HCT116 (cell line): ENCODE results near the gene TEX26. TPM values are rescaled to one million over a fixed set of nuclear protein-coding genes. Genes with fewer than 3 reads are reported as not detected.

Experiments
- ATAC-seq: fragments of 200-7000 bp; cut with Tn5 transposase; 2 replicates; pipeline ENCODE4 v1.9.1; 2020; ENCODE audit warnings: mild to moderate bottlenecking, moderate library complexity
- BruUV-seq: library from RNA; stranded (reverse); fragments of 400-500 nt; replicated peaks from 2 replicates; lab custom pipeline; 2021; lab: Mats Ljungman, UMichigan
- CTCF ChIA-PET: fragments of 300-600 bp; sonication (Branson Sonifier 250); formaldehyde crosslinking; loops from one replicate; lab custom pipeline; 2021; ENCODE audit warnings: antibody characterized with exemption; lab: Charles Lee
- POLR2A ChIA-PET: fragments of 300-600, 350-600 bp; sonication (Branson Sonifier 250); formaldehyde crosslinking; loops from one replicate; lab custom pipeline; 2021; ENCODE audit warnings: antibody characterized with exemption; lab: Charles Lee
- RAD21 ChIA-PET, 2 experiments: fragments of 300-600 bp; sonication (Branson Sonifier 250); formaldehyde crosslinking; loops; one replicate each; lab custom pipeline; 2023; ENCODE audit warnings: low total read pairs in 2 of 2; ENCODE audit not compliant: uncharacterized antibody in 2 of 2, unreplicated experiment in 2 of 2, low non-redundant PET in 1 of 2; lab: Charles Lee
- DNase-seq: peaks from one replicate; pipeline ENCODE4 v3.0.0-alpha.2; 2010; ENCODE audit warnings: low read depth, low spot score
- H2AFZ ChIP-seq: fragments of 200-600 bp; shearing (Covaris generic), sonication (generic); 2 replicates; pipeline ENCODE4 v1.6.1; 2017; ENCODE audit warnings: low read depth, mixed run types, mixed read lengths, antibody characterized with exemption, low read length; ENCODE audit not compliant: poor library complexity, severe bottlenecking
- H3K27ac ChIP-seq: 2 replicates; pipeline ENCODE4 v1.5.1; 2012; ENCODE audit warnings: low read depth, low read length
- H3K27me3 ChIP-seq: fragments of 200-600 bp; sonication (generic); 2 replicates; pipeline ENCODE4 v1.6.1; 2016; ENCODE audit warnings: mixed run types, low read length, mixed read lengths; ENCODE audit not compliant: insufficient read depth
- H3K36me3 ChIP-seq, 2 experiments: fragments of 200-500 bp in 1 of 2; fragments of 200-600 bp in 1 of 2; sonication (Bioruptor generic) in 1 of 2; sonication (generic) in 1 of 2; 2 replicates each; pipeline versions ENCODE4 v1.5.1 to v1.6.1; 2014 to 2016; ENCODE audit warnings: low read length in 2 of 2, inconsistent platforms in 1 of 2, mixed read lengths in 1 of 2, mixed run types in 1 of 2; ENCODE audit not compliant: insufficient read depth in 2 of 2, control insufficient read depth in 1 of 2
- H3K4me1 ChIP-seq, 2 experiments: fragments of 200-600 bp in 1 of 2; sonication (generic) in 1 of 2; 2 replicates each; pipeline versions ENCODE4 v1.5.1 to v1.6.1; 2012 to 2017; ENCODE audit warnings: low read length in 2 of 2, inconsistent platforms in 1 of 2, mild to moderate bottlenecking in 1 of 2, mixed read lengths in 1 of 2, mixed run types in 1 of 2, moderate library complexity in 1 of 2; ENCODE audit not compliant: insufficient read depth in 2 of 2, control insufficient read depth in 1 of 2
- H3K4me2 ChIP-seq: fragments of 200-600 bp; sonication (generic); 2 replicates; pipeline ENCODE4 v1.6.1; 2017; ENCODE audit warnings: mixed run types, low read length, mixed read lengths
- H3K4me3 ChIP-seq, 2 experiments: fragments of 200-600 bp in 1 of 2; sonication (generic) in 1 of 2; replicated peaks in 1 of 2; 2 replicates each; pipeline ENCODE4 v1.5.1; 2011 to 2016; ENCODE audit warnings: low read length in 2 of 2, control low read depth in 1 of 2, low read depth in 1 of 2, mild to moderate bottlenecking in 1 of 2, mixed read lengths in 1 of 2, mixed run types in 1 of 2
- H3K79me2 ChIP-seq: fragments of 200-600 bp; sonication (generic); 2 replicates; pipeline ENCODE4 v1.6.1; 2017; ENCODE audit warnings: mild to moderate bottlenecking, mixed run types, low read length, moderate library complexity, mixed read lengths; ENCODE audit not compliant: insufficient read depth
- H3K9ac ChIP-seq: fragments of 200-600 bp; sonication (generic); 2 replicates; pipeline ENCODE4 v1.6.1; 2016; ENCODE audit warnings: low read length, mixed read lengths
- H3K9me2 ChIP-seq: fragments of 200-600 bp; sonication (generic), shearing (Covaris generic); 2 replicates; pipeline ENCODE4 v1.6.1; 2017; ENCODE audit warnings: mixed run types, mild to moderate bottlenecking, moderate library complexity; ENCODE audit not compliant: insufficient read depth
- H3K9me3 ChIP-seq, 2 experiments: fragments of 200-500 bp in 1 of 2; fragments of 200-600 bp in 1 of 2; sonication (Bioruptor generic) in 1 of 2; sonication (generic) in 1 of 2; 2 replicates each; pipeline ENCODE4 v1.6.1; 2014 to 2017; ENCODE audit warnings: low read length in 2 of 2, mixed read lengths in 2 of 2, inconsistent platforms in 1 of 2, low read depth in 1 of 2, mild to moderate bottlenecking in 1 of 2, mixed run types in 1 of 2, moderate library complexity in 1 of 2; ENCODE audit not compliant: control insufficient read depth in 1 of 2, insufficient read depth in 1 of 2
- H4K20me1 ChIP-seq: fragments of 200-600 bp; sonication (generic), shearing (Covaris generic); 2 replicates; pipeline ENCODE4 v1.6.1; 2017; ENCODE audit warnings: mixed run types, mild to moderate bottlenecking, moderate library complexity; ENCODE audit not compliant: insufficient read depth
- CBX3 ChIP-seq: IDR thresholded peaks from 2 replicates; pipeline ENCODE4 v1.6.1; 2012; ENCODE audit warnings: low read depth
- FOSL1 ChIP-seq: IDR thresholded peaks from 2 replicates; pipeline ENCODE4 v1.6.1; 2012; ENCODE audit warnings: low read depth
- POLR2AphosphoS5 ChIP-seq: IDR thresholded peaks from 2 replicates; pipeline ENCODE4 v1.6.1; 2011; ENCODE audit warnings: mild to moderate bottlenecking, low read depth, low read length, moderate library complexity
- RAD21 ChIP-seq: IDR thresholded peaks from 2 replicates; pipeline ENCODE4 v1.6.1; 2012; ENCODE audit warnings: low read depth, mild to moderate bottlenecking
- TCF7L2 ChIP-seq: IDR thresholded peaks from 2 replicates; pipeline ENCODE4 v1.7.0; 2011; ENCODE audit warnings: borderline replicate concordance, inconsistent platforms; ENCODE audit not compliant: insufficient read depth, insufficient read length; ENCODE audit errors: extremely low read depth
- YY1 ChIP-seq: IDR thresholded peaks from 2 replicates; pipeline ENCODE4 v1.6.1; 2011; ENCODE audit warnings: low read length, low read depth, moderate library complexity, mild to moderate bottlenecking; ENCODE audit not compliant: insufficient replicate concordance; ENCODE audit errors: extremely low read depth
- intact Hi-C: fragments of 100-400 bp; cut with micrococcal nuclease; formaldehyde crosslinking; loops from 2 replicates; pipeline ENCODE4 v1.10.0; 2022
- total RNA-seq: library from RNA; stranded (reverse); gene quantifications from one replicate; pipeline ENCODE4 v1.2.1, GENCODE V29; 2021; ENCODE audit not compliant: unreplicated experiment
- TF ChIP-seq, protein P1 (sequence below), 3 experiments: fragments of 200-600 bp in 1 of 3; sonication (generic) in 1 of 3; IDR thresholded peaks in 2 of 3; conservative IDR thresholded peaks in 1 of 3; 2 replicates each; pipeline ENCODE4 v1.5.1; 2012 to 2017; ENCODE audit warnings: low read depth in 2 of 3, low read length in 2 of 3, antibody characterized with exemption in 1 of 3, borderline replicate concordance in 1 of 3, control low read depth in 1 of 3, mild to moderate bottlenecking in 1 of 3, mixed read lengths in 1 of 3, mixed run types in 1 of 3, moderate library complexity in 1 of 3; ENCODE audit not compliant: insufficient read depth in 1 of 3

The TEX26 gene
- total RNA-seq, 1 experiment from 2014 or later, result not detected

DNA sequence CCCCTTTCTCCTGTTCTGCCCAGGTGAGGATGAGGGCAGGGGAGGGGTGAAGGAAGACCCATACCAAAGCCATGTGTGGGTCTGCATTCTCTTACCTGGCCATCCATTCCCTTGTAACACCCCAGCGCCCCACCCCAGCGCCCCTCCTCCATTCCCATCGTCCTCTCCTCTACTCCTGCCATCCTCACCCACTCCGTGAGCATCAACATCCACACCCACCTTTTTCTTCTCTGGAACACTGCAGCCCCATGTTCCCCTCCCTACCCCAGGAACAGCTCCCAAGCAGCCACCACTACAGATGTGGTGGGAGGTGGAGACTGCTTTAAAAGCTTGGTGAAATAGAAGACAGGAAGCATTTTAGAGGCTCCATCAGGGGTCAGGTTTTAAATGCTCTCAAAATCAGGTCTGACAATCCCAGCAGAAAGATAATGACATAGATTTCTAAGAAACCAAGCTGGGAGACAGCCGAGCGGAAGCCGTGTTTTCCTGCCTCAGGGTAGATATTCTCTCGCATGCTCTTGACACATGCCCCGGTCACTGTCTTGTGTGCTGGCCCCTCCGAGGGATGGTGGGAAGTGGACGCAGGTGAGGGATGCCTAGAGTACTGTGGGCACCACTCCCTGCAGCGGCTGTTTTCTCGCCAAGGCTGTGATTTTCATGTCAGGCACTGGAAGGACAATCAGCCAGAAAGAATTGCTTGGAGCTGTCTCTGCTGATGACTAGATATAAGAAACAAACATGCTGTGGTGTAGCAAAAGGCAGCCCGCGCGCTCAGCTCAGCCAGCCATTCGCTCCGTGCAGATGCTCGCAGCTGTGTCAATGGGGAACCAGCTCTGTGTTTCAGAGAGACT lies 16.5 kb upstream of the TEX26 start:
- H3K9me3 ChIP-seq, result no peaks in the 10 kb centered on the region
- H3K27me3 ChIP-seq, result peaks cover 4% of the 10 kb centered on the region; the same call in 1 of the 2 replicates
- H2AFZ ChIP-seq, result no peak overlapping the region
- H3K27ac ChIP-seq, result no peak overlapping the region
- H3K9me2 ChIP-seq, result no peaks in the 10 kb centered on the region; the same call in 1 of the 2 replicates
- no peak for DNase-seq
- intact Hi-C loops, result no loop called here
- ChIA-PET RAD21 (no interaction called here), POLR2A (no interaction called here), CTCF (no interaction called here)
- no peak overlapping the region for H3K4me3 ChIP-seq
- H3K9ac ChIP-seq, result no peak overlapping the region
- H3K4me2 ChIP-seq, result no peak overlapping the region
- TF ChIP-seq, protein P1, sequence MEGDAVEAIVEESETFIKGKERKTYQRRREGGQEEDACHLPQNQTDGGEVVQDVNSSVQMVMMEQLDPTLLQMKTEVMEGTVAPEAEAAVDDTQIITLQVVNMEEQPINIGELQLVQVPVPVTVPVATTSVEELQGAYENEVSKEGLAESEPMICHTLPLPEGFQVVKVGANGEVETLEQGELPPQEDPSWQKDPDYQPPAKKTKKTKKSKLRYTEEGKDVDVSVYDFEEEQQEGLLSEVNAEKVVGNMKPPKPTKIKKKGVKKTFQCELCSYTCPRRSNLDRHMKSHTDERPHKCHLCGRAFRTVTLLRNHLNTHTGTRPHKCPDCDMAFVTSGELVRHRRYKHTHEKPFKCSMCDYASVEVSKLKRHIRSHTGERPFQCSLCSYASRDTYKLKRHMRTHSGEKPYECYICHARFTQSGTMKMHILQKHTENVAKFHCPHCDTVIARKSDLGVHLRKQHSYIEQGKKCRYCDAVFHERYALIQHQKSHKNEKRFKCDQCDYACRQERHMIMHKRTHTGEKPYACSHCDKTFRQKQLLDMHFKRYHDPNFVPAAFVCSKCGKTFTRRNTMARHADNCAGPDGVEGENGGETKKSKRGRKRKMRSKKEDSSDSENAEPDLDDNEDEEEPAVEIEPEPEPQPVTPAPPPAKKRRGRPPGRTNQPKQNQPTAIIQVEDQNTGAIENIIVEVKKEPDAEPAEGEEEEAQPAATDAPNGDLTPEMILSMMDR (IDR thresholded peaks at IDR 0.05 in 2 of 3, conservative IDR thresholded peaks at IDR 0.05 in 1 of 3; ENCODE audit: borderline replicate concordance in 1 of 3, insufficient read depth in 1 of 3, low read depth in 2 of 3, low read length in 2 of 3), result no peak
- no peak for TF ChIP-seq FOSL1
- no peak for TF ChIP-seq RAD21
- TF ChIP-seq YY1, result no peak
- TF ChIP-seq POLR2AphosphoS5, result no peak
- TF ChIP-seq CBX3, result no peak
- TF ChIP-seq TCF7L2, result no peak
- no TSS peak for BruUV-seq
- no peaks in the 10 kb centered on the region for H3K36me3 ChIP-seq
- no peak for ATAC-seq
- no peaks in the 10 kb centered on the region for H4K20me1 ChIP-seq
- H3K4me1 ChIP-seq, result no peaks in the 10 kb centered on the region
- H3K79me2 ChIP-seq, result no peaks in the 10 kb centered on the region
